GM19395 (cell line): Measurements from ENCODE around the gene PKIB.
"Not testable (repeated sequence)": the region's sequence is repeated elsewhere in the genome, so short reads cannot be mapped to it uniquely, and the experiment has no call there.

Experiments used
- ATAC-seq: cut with Tn5 transposase; IDR thresholded peaks from one replicate; pipeline ENCODE4 v1.9.1; 2021; ENCODE audit warnings: mild to moderate bottlenecking, moderate library complexity; ENCODE audit not compliant: unreplicated experiment

Gene PKIB, protein sequence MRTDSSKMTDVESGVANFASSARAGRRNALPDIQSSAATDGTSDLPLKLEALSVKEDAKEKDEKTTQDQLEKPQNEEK

DNA sequence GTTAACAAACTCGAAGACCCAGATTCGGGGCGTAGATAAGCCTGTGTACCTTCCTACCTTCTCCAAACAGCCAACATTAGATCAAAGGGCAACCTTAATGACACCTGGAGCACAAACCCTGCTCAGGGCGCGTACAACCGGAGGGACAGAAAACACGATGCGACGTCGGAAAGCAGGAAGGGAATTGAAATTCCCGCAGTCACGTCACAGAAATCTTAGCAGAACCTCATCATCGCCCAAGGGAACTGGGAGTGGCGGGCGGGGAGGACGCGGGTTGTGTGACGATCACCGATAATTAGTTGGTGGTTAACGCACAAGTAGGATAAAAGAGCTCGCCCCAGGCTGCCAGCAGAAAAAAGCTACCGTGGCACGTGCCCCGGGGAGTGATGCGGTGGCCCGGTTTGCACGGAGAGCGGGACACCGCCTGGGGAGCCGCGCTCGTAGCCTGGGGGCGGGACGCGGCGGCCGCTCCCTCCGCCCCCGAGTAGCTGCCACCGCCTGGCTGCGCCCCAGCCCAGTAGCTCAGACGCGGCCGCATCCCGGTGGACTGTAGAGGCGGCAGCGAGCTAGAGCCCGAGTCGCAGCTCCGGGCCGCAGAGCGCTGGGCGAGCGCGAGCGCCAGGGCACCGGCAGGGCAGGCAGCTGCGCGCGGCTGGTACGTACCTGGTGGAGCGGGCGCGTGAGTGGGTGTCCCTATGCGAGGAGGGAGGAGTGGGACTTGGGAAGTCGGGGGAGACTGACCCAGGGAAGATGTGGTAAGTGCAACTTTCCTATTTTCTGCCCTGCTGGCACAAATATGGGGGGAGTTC is at the start of gene PKIB:
Gene PKIB (plus strand): TSS at position 525 of the 809 bp plus-strand sequence. CDS start 107,390 bp downstream, outside the sequence.
- peak; percentile 86 for ATAC-seq

DNA sequence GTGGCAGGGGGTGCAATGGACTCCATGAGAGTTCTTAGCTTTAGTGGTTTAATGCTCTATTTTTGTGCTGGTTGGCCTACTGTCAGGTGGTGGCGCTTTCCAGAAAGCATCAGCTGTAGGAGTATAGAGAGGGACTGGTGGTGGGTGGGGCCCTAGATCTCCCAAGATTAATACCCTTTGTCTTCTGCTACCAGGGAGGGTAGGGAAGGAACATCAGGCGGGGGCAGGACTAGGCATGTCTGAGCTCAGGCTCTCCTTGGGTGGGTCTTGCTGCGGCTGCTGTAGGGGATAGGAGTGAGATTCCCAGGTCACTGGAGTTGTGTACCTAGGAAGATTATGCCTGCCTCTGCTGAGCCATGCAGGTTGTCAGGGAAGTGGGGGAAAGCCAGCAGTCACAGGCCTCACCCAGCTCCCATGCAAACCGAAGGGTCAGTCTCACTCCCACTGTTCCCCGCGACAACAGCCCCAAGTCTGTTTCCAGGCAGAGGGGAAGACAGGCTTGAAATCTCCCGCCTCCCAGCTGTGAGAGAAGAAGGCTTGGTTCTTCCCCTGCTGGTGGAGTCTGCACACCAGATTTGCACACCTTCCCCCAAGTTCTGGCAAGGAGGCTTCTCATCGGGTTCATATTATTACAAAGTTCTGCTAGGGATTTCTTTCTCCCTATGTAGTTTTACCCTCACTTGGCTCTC is 46.7 kb upstream of the PKIB start:
- ATAC-seq: no peak

DNA sequence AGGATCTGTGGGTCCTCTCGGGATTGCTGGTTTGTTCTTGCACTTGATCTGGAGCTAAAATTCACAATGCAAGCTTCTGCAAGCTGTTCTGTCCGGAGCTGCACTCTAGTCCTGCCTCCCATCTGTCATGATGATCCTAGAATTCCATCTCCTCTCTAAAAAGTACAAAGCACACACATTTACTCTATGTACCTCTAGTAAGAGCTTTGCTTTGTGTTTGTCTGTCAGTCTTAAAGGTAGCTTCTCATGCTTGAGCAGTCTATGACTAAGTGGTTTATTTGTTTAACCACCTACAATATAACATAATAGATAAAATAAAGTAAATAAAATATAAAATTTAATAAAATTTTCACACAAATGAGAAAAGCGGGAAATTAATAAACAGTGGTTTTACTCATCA is 46.0 kb upstream of the PKIB start:
- ATAC-seq: no peak

DNA sequence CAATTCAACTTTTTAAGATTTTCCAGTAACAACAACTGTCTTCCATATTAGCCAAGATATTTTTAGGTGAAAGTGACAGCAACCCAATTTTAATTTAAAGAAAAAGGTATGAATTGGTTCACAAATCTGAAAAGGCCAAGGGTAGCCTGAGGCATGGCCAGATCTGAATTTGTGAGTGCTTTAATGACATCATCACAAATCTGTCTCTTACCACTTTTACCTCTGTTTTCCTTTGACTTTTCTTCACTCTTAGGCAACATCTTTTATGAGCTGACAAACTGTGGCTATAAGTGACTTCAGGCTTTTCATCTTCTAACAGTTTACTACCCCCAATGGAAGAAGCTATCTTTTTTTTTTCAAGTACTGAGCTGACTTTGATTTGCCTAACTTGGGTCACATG is 44.5 kb upstream of the PKIB start:
- ATAC-seq: no peak

DNA sequence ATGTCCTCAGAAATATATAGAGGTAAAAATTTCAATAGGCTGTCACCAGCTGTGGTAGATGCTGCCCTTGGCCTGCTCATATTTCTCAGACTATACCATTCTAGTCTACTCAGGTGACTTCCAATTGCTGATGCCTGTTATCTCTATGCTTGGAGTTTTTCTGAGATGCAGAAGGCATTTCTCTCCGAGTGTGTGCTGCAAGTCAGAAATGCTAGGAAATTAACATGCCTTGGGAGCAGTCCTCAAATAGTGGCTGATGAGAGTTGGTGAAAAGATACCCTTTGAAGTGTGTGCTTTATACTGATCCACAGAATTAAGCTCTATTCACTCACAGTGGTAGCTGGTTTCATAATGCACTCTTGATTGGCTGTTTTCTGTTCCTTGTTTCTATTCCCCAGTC is 43.2 kb upstream of the PKIB start:
- ATAC-seq: no peak

DNA sequence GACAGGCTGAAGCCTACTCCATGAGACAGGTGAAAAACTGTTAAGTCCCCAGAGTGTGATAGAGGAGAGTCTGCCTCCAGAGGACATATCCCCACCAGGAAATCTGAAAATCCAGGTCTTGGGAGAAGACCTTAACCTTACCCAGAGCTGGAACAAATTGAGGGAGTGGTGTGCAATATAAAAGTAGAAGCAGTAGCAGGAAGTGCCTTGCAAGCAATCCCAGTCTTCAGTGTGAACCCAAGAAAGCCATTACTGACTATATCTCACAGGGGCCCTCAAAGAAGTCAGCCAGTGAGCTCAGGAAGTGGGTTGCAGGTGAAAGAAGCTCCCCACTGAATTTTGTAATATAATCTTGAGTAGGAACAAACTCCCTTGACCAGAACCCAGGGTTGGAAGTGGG is 41.9 kb upstream of the PKIB start:
- ATAC-seq: no peak

DNA sequence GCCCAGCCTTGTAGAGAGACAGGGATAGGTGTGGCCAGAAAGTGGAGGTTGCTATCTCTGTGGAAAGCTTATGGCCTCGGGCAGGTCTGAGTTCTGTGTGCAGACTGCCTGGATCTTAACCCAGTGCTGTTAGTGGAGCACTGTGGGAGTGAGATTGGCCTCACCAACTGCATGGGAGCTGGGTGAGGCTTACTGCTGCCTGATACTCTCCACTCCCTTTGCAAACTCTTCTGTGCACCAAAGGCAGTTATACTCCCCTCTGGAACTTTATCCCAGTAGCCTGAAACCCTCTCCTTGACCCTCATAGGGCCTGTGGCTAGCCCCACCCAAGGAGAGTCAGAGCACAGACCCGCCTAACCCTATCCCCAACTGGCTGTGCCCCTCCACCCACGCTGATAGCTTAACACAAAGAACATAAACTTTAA is 41.4 kb upstream of the PKIB start:
- no peak for ATAC-seq

DNA sequence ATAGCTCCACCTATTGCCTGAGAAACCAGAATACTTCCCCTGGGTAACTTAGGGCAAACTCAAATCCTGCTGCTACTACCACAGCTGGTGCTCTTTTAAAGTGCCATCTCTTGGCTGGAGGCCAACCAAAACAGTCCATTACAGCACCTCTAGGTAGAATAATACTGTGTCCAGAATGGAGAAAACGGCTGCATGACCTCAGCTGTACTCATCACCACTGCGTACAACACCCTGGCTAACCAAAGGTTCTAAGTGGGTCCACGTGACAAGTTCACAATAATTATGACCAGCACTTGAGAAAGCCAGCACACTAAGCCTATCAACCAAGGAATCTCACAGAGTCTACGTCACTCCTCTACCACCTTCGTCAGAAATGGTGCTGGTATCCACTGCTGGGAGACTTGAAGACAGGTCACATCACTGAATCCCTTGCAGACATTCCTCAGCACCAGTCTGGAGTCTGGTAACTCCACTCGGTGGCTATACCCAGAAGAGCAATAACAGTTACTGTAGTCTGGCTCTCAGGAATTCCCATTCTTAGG is 40.9 kb upstream of the PKIB start:
- no peak for ATAC-seq

DNA sequence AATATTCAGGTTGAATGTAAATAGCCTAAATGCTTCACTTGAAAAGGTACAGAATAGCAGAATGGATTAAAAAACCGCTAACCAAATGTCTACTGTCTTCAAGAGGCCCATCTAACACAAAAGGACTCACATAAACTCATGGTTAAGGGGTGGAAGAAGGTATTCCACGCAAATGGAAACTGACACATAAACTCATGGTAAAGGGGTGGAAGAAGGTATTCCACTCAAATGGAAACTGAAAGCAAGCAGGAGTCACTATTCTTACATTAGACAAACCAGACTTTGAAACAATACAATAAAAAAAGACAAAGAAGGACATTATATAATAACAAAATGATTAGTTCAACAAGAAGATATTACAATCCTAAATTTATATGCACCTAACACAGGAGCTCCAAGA is 38.3 kb upstream of the PKIB start:
- no peak for ATAC-seq

DNA sequence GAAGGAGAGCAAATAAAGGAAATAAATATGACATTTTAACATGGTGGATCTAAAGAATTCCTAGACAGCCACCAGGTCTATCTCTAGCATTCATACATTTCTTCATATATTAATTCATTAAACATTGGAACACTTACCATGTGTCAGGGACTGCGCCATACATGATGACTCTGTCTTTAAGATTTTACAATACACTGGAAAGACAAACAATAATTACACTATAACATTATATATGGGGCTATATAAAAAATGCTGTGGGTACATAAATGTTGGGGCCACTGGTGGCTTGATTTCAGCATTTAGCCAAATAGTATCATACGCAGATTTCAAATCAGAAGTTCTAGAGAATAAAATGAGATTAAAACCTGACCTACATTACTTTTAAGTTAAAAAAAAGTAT is 33.3 kb upstream of the PKIB start:
- ATAC-seq: no peak

DNA sequence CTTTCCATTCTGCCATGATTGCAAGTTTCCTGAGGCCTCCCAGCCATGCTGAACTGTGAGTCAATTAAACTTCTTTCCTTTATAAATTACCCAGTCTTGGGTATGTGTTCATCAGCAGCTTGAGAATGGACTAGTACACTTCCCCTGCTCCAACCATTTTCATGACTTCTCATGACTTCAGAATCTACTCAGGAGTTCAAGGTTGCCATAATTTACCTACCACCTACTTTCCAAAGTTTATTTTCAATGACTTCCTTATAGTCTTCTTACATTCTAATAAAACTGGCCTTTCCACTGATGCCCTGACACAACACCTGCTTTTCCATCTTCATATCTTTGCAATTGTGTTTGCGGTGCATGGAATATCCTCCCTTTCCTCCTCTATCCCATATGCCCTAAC is 31.2 kb upstream of the PKIB start:
- no peak for ATAC-seq

DNA sequence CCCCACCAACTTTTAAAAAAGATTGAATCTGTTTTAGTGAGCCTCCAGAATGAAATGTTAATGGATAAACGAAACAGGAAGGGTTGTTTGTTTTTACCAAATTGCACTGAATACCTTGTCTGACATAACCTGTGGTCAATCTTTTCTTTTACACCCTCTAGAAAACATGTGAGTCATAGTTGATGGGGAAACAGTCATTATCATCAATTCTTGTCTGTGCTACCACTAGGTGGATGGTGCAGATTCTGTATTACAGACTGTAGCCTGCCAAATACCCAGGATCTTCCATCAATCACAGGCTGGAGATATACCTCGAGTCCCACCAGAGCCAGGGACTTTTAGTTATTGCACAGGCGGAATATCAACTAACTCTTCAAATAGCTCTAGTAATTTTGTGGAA is 29.5 kb upstream of the PKIB start:
- no peak for ATAC-seq

DNA sequence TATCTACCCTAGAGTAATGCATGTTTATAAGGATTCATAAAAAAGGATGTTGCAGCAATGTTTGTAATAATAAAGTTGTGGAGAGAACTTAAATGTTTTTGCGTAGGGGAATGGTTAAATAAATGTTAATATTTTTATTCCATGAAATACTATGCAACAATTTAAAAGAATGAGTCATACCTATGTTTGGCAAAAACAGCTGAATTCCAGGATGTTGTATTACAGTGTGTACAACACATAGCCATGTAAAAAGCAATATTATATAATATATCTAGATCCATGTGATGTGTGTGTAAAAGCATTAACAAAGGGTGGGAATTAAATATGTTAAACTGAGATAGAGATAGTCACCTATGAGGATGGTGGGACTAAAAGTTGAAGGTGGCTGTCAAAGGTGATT is 21.1 kb upstream of the PKIB start:
- ATAC-seq: no peak

DNA sequence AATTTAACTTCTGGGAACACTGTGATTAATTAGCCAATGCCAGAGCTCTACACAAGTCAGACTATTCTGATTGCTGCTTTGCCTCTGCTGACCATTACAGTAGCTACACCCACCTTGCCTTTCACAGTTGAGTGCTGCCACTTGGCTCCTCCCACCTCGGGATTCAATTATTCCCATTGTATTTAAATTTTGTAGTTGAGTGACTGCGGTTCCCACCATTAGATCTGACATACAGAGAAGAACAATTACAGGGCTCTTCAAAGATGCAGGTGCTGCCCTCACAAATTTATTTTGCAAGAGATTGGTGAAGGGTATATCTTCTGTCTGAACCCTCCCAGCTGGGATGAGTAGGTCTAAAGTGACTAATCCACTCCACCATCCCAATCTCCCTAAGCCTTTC is 11.9 kb upstream of the PKIB start:
- ATAC-seq: not testable (repeated sequence)

DNA sequence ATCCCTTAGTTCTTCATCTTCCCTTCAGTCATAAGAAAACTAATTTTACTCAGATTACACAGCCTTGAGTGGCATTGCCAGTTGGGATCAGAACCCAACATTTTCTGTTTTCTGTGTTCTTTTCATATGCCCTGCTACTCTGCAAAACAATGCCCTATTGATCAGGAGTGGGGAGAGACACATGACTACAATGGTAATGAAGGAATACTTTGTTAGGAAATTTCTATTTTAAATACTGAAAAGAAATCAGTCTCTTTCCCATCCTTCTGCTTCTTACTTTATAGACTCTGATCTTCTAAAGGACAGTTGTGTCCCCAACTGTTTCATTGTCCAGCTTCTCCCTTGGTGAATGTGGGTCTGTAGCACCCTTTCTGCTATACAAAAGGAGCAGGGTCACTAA is 5.5 kb upstream of the PKIB start:
- ATAC-seq: no peak

DNA sequence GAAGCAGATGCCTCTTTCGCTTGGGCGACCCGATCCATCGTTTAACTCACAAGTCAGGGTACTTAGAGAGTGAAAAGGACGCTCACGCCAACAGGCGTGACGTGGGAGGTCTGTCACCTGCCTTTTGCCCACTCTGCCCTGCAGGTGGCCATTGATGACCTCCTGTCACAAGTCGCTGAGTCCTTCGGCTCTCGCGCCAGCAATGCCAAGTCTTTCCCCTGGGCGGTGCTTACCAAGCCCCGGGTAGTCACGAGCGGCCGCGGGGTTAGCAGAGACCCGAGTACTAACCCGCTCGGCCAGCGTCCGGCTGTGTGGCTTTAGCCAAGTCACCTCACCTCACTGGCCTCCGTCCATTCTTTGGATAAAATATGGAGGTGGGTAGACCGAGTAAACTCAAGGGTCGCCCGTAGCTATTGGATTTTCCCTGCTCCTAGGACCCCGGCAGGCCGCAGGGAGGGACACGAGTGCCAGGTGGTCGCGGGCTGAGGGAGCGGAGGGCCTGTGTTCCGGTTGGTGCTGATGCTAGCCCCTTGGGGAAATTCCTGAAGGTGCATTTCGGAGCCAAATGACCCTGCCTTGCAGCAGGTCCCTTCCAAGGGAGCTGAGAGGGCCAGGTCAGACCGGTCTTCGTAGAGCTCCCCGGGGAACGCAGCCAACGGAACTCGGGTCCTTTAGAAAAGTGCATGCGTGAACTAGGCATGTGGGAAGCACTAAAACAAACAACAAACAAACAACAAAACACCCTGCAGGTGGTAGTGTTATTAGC is 668 bp downstream of the PKIB start:
- peak; percentile 44 for ATAC-seq

DNA sequence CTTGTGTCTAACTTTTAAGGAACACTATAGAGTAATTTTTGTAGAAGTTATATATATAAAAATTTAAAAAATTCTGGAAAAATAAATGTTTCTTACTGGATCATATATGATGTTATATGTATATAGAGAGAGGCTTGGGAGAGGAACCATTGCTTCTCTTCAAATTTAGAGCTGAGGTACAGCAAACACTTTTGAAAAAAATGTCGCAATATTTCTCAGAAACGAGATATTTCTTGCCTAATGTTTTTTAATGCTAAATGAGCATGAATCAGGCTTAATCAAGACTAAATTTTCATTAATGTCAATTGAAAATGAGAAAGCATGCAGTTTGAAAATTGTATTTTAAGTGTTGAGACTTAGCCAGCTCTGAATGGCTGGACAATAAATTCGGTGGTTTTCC is 2.6 kb downstream of the PKIB start:
- no peak for ATAC-seq

DNA sequence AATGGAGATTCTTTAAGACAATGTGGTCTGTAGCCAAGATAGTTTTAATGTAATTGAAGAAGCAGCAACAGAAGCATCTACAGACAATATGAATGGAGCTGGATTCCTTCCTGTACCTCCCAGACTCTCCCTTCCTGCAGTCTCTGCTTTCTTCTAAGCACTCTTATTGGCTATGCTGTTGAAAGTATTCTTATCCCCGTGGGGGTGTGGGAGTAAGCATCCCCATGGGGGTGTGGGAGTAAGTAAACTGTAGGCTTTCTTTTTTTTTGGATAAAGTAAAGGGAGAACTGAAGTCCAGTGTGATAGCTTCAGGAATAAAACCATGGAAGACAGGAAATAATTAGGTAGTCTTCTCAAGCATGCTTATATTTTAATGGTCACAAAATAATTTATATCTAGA is 4.1 kb downstream of the PKIB start:
- no peak for ATAC-seq

DNA sequence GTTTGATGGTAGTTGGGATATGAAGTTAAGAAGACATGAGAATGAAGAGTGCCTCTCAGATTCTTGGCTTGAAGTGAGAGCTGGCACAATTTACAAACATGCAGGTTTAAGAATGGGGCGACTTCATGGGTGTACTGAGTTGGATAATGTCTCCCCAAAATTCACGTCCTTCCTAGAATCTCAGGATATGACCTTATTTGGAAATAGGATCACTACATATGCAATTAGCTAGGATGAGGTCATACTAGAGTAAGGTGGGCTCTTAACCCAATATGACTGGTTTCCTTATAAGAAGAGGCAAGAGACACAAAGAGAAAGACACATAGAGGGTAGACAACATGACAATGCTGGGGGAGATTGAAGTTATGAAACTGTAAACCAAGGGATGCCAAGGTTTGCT is 5.2 kb downstream of the PKIB start:
- no peak for ATAC-seq

DNA sequence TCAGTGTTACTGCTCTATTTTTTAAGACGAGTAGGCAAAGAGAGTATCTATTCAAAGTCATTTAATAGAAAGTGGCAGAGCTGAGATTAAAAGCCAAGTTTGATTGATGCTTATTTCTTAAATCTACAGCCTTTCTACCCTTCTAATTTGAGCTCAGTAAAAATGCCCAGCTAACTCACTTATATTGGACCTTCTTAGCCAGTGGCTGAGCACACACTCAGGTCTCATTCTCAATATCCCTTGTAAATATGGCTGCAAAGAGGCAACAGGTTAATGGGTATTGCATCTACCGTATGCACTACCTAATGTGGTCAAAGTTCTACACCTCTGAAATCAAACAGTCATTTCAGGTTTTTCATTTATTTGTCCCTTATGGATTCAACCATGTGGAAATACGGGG is 6.7 kb downstream of the PKIB start:
- ATAC-seq: no peak

DNA sequence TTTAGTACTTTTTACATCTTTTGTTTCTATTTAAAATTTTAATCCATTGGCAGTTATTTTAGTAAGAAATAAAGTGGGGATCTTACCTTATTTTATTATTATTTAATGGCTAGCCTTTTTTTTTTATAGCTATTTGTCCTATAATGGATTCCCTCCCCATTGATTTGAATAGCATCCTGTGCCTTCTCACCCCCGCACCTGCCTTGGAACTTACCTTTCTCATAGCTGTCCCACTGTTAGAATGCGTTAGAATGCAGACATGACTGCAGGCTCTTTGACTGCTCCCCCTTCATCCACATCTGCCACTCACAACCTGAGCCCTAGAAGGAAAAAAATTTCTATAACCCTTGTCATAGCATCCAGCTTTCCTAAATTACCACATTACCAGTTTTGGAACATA is 9.1 kb downstream of the PKIB start:
- ATAC-seq: no peak
